Activated naive CD8-positive, alpha-beta T cell treated with anti-CD3 and anti-CD28 coated beads, Interleukin-2, amount 50 U/mL, for 16 hours (primary cell): ENCODE results near the gene NSF.
A peak's percentile ranks its signal among the peaks of the same experiment; 100 is the strongest.
"Not testable (repeated sequence)": the region's sequence is repeated elsewhere in the genome, so short reads cannot be mapped to it uniquely, and the experiment has no call there.

ENCODE experiments used
- DNase-seq: peaks from one replicate; pipeline ENCODE4 v3.0.0-alpha.2; 2020; ENCODE audit warnings: low read depth, low spot score

Gene NSF

GRCh38 chr17:46590157-46591146, at the start of gene NSF:
NSF (plus strand) TSS chr17:46590669; CDS start chr17:46590776, 107 bp downstream.
- DNase-seq: not testable (repeated sequence)

GRCh38 chr17:46548607-46549006, 41.9 kb upstream of the NSF start:
- DNase-seq: not testable (repeated sequence)

- DNase-seq: not testable (repeated sequence)
These were observed 31.3 kb upstream of the NSF start for GRCh38 chr17:46559155-46559554.

- DNase-seq: not testable (repeated sequence)
These were observed 30.4 kb upstream of the NSF start for GRCh38 chr17:46560048-46560447.

- DNase-seq: not testable (repeated sequence)
These were observed 24.2 kb upstream of the NSF start for GRCh38 chr17:46566284-46566683.

- not testable (repeated sequence) for DNase-seq
These were observed 23.5 kb upstream of the NSF start for GRCh38 chr17:46566980-46567379.

- DNase-seq: not testable (repeated sequence)
These were observed 18.7 kb upstream of the NSF start for GRCh38 chr17:46571796-46572195.

- peak; percentile 51 for DNase-seq
These were observed 11.1 kb upstream of the NSF start, which contains the start of gene ARL17A for GRCh38 chr17:46579083-46580075. ARL17A (minus strand) TSS chr17:46579691; CDS start chr17:46576322, 3,369 bp downstream.

- not testable (repeated sequence) for DNase-seq
These were observed 10.4 kb upstream of the NSF start for GRCh38 chr17:46580082-46580481.

- not testable (repeated sequence) for DNase-seq
These were observed 5.0 kb upstream of the NSF start for GRCh38 chr17:46585444-46585843.

- DNase-seq: not testable (repeated sequence)
These were observed 863 bp downstream of the NSF start for GRCh38 chr17:46591332-46591731.

- not testable (repeated sequence) for DNase-seq
These were observed 8.0 kb downstream of the NSF start for GRCh38 chr17:46598344-46598931.

- DNase-seq: not testable (repeated sequence)
These were observed 10.3 kb downstream of the NSF start for GRCh38 chr17:46600767-46601166.

GRCh38 chr17:46603125-46603524, 12.7 kb downstream of the NSF start:
- DNase-seq: not testable (repeated sequence)

- not testable (repeated sequence) for DNase-seq
These were observed 20.8 kb downstream of the NSF start for GRCh38 chr17:46611304-46611703.

- not testable (repeated sequence) for DNase-seq
These were observed 23.4 kb downstream of the NSF start for GRCh38 chr17:46613876-46614275.

GRCh38 chr17:46617121-46617520, 26.7 kb downstream of the NSF start:
- not testable (repeated sequence) for DNase-seq

GRCh38 chr17:46618975-46619374, 28.5 kb downstream of the NSF start:
- DNase-seq: not testable (repeated sequence)

GRCh38 chr17:46623790-46624189, 33.3 kb downstream of the NSF start:
- DNase-seq: not testable (repeated sequence)

GRCh38 chr17:46624726-46625125, 34.3 kb downstream of the NSF start:
- DNase-seq: not testable (repeated sequence)

- not testable (repeated sequence) for DNase-seq
These were observed 37.0 kb downstream of the NSF start for GRCh38 chr17:46627452-46627851.
